Tibial nerve (tissue), 4 donors: ENCODE data around the gene MARF1. TPM values are rescaled to one million over a fixed set of nuclear protein-coding genes. Genes with fewer than 3 reads are reported as not detected.
A peak's percentile ranks its signal among the peaks of the same experiment; 100 is the strongest.

Source experiments
- DNase-seq, 2 donors: peaks; one replicate each; pipeline ENCODE4 v3.0.0-alpha.2; 2019; ENCODE audit warnings: low spot score in 2 of 2
- H3K27ac ChIP-seq, 4 donors: fragments of 200-600 bp; sonication (generic) in 3 of 4; one replicate each; pipeline ENCODE4 v1.5.1; 2017 to 2019; ENCODE audit warnings: mild to moderate bottlenecking in 1 of 4
- H3K27me3 ChIP-seq, 2 donors: fragments of 200-600 bp; sonication (generic) in 1 of 2; one replicate each; pipeline versions ENCODE4 v1.5.1 to v1.6.0; 2017 to 2019
- H3K36me3 ChIP-seq, 3 donors: fragments of 200-600 bp; sonication (generic); one replicate each; pipeline ENCODE4 v1.5.1; 2018 to 2019
- H3K4me1 ChIP-seq, 4 donors: fragments of 200-600 bp; sonication (generic) in 3 of 4; one replicate each; pipeline ENCODE4 v1.5.1; 2017 to 2019
- H3K4me3 ChIP-seq, 4 donors: fragments of 200-600 bp; sonication (generic) in 3 of 4; one replicate each; pipeline ENCODE4 v1.5.1; 2017 to 2019; ENCODE audit warnings: mild to moderate bottlenecking in 1 of 4, moderate library complexity in 1 of 4
- H3K9me3 ChIP-seq, 4 donors: fragments of 200-600 bp; sonication (generic) in 3 of 4; one replicate each; pipeline ENCODE4 v1.5.1; 2017 to 2019
- CTCF ChIP-seq, 5 experiments: fragments of 200-600 bp in 3 of 5; fragments of 450-650 bp in 2 of 5; sonication (generic) in 3 of 5; IDR thresholded peaks; one replicate each; pipeline ENCODE4 v1.5.1; 2016 to 2019; ENCODE audit warnings: antibody characterized with exemption in 5 of 5, mild to moderate bottlenecking in 3 of 5, moderate library complexity in 2 of 5
- EP300 ChIP-seq, 2 donors: sonication (generic); formaldehyde crosslinking; IDR thresholded peaks; one replicate each; pipeline ENCODE4 v1.6.1; 2017; ENCODE audit warnings: antibody characterized with exemption in 2 of 2, mild to moderate bottlenecking in 1 of 2
- POLR2A ChIP-seq, 2 donors: fragments of 450-650 bp; IDR thresholded peaks; one replicate each; pipeline ENCODE4 v1.6.1; 2017; ENCODE audit warnings: antibody characterized with exemption in 2 of 2, mild to moderate bottlenecking in 2 of 2, moderate library complexity in 2 of 2
- WGBS, 2 donors: methylation state at CpG; one replicate each; pipeline ENCODE4 v1.1.5; 2018; 5-methylcytosine and 5-hydroxymethylcytosine counted together
- total RNA-seq, 4 donors: library from RNA; depleted of rRNA; stranded (reverse); fragments of >200 nt; gene quantifications; one replicate each; pipeline ENCODE4 v1.1.0, GENCODE V29; 2016

The MARF1 gene
- total RNA-seq, 4 donors from 2014 or later, result 44.6 to 57.5 (median 54.4) TPM

- Histone ChIP-seq H3K36me3 (peaks cover 0 to 88% (median 0%) of the 10 kb centered on the region in 3 donors), H3K9me3 (peaks cover 0 to 22% (median 2%) of the 10 kb centered on the region in 4 donors), H3K4me1 (peaks cover 0 to 23% (median 3%) of the 10 kb centered on the region in 4 donors), H3K27me3 (no peaks in the 10 kb centered on the region), H3K4me3 (no peak overlapping the region), H3K27ac (no peak overlapping the region)
- WGBS, 2 donors, result 97 to 100% methylated on average over 17 of the region's 17 CpGs
- TF ChIP-seq POLR2A (IDR thresholded peaks at IDR 0.05), result no peak
- no peak for DNase-seq
Measured at GRCh38 chr16:15587152-15587825, 55.7 kb downstream of the MARF1 start.

- peaks cover 0 to 22% (median 3%) of the 10 kb centered on the region in 4 donors for H3K4me1 ChIP-seq
- DNase-seq, result no peak
- TF ChIP-seq POLR2A (IDR thresholded peaks at IDR 0.05) (no peak), EP300 (IDR thresholded peaks at IDR 0.05) (no peak), CTCF (IDR thresholded peaks at IDR 0.05) (no peak)
- H3K27ac ChIP-seq, result no peak overlapping the region
- peaks cover 0 to 22% (median 2%) of the 10 kb centered on the region in 4 donors for H3K9me3 ChIP-seq
- no peaks in the 10 kb centered on the region for H3K27me3 ChIP-seq
- H3K4me3 ChIP-seq, result no peak overlapping the region
- peaks cover 0 to 92% (median 0%) of the 10 kb centered on the region in 3 donors for H3K36me3 ChIP-seq
- 93 to 99% methylated on average over 11 to 12 of the region's 12 CpGs for WGBS, 2 donors
Measured at GRCh38 chr16:15586716-15587115, 56.2 kb downstream of the MARF1 start.

GRCh38 chr16:15585956-15586355 is 57.0 kb downstream of the MARF1 start:
- WGBS, 2 donors, result 85 to 86% methylated on average over 1 of the region's 1 CpG
- H3K4me1 ChIP-seq, result peaks cover 0 to 16% (median 3%) of the 10 kb centered on the region in 4 donors
- H3K4me3 ChIP-seq, result no peak overlapping the region
- TF ChIP-seq EP300 (IDR thresholded peaks at IDR 0.05), result no peak
- no peak for TF ChIP-seq CTCF (IDR thresholded peaks at IDR 0.05)
- H3K27ac ChIP-seq, result no peak overlapping the region
- H3K27me3 ChIP-seq, result no peaks in the 10 kb centered on the region
- DNase-seq, result no peak
- peaks cover 0 to 22% (median 2%) of the 10 kb centered on the region in 4 donors for H3K9me3 ChIP-seq
- H3K36me3 ChIP-seq, result peaks cover 0 to 96% (median 0%) of the 10 kb centered on the region in 3 donors

GRCh38 chr16:15583526-15583925 is 59.4 kb downstream of the MARF1 start:
- WGBS, 2 donors, result 93 to 97% methylated on average over 4 of the region's 4 CpGs
- Histone ChIP-seq H3K4me3 (no peak overlapping the region), H3K9me3 (peaks cover 0 to 22% (median 2%) of the 10 kb centered on the region in 4 donors), H3K27me3 (no peaks in the 10 kb centered on the region), H3K27ac (no peak overlapping the region), H3K4me1 (no peaks in the 10 kb centered on the region), H3K36me3 (peaks cover 0 to 95% (median 0%) of the 10 kb centered on the region in 3 donors)
- DNase-seq, result no peak
- no peak for TF ChIP-seq EP300 (IDR thresholded peaks at IDR 0.05)
- TF ChIP-seq POLR2A (IDR thresholded peaks at IDR 0.05), result no peak
- TF ChIP-seq CTCF (IDR thresholded peaks at IDR 0.05), result no peak

- Histone ChIP-seq H3K27me3 (no peaks in the 10 kb centered on the region), H3K4me1 (no peaks in the 10 kb centered on the region), H3K27ac (peak overlapping the region in 1 of 4 donors; percentile 17), H3K9me3 (peaks cover 0 to 14% (median 1%) of the 10 kb centered on the region in 4 donors), H3K4me3 (no peak overlapping the region), H3K36me3 (peaks cover 0 to 82% (median 0%) of the 10 kb centered on the region in 3 donors)
- TF ChIP-seq CTCF (IDR thresholded peaks at IDR 0.05), result no peak
- TF ChIP-seq EP300 (IDR thresholded peaks at IDR 0.05), result no peak
- TF ChIP-seq POLR2A (IDR thresholded peaks at IDR 0.05), result no peak
- no peak for DNase-seq
- WGBS, 2 donors, result 88 to 89% methylated on average over 10 of the region's 10 CpGs
Measured at GRCh38 chr16:15581127-15581815, 61.7 kb downstream of the MARF1 start.
